CD4-positive, alpha-beta memory T cell (primary cell): ENCODE data around the gene CHM. TPM values are rescaled to one million over a fixed set of nuclear protein-coding genes. Genes with fewer than 3 reads are reported as not detected.

Experiments
- microRNA-seq: library from miRNA; unstranded; fragments of <30 nt; microRNA quantifications from one replicate; pipeline ENCODE4 v1.2.0, GENCODE V29; 2021; ENCODE audit warnings: borderline replicate concordance, borderline number of aligned reads, borderline microRNAs expressed, mixed read lengths
- polyA plus RNA-seq, 2 donors: library from polyadenylated mRNA; unstranded; fragments of 300-500 nt; fragmentation: Illumina TruSeq; gene quantifications; one replicate each; pipeline ENCODE4 v1.2.3, GENCODE V29; 2021
- total RNA-seq, 2 experiments: library from RNA; stranded (reverse); gene quantifications; one replicate each; pipeline ENCODE4 v1.2.3, GENCODE V29; 2021

Gene CHM
- total and polyA plus RNA-seq, 4 experiments from 2014 or later = 5.6 to 22.3 (median 13.8) TPM

Small RNA genes within 50 kb of the gene (microRNA-seq; reads per million reads assigned to microRNA genes)
- gene MIR1321 (not detected), gene MIR361 (3,482 reads per million, percentile 94 among the genes with 10 or more reads in this experiment)

Other genes starting within 250 kb of the CHM start
- not detected for gene DACH2, start 100.9 kb upstream of the CHM start, total RNA-seq
- not detected for gene DACH2, start 100.9 kb upstream of the CHM start, polyA plus RNA-seq